ENCODE data around the gene AK8. TPM values are rescaled to one million over a fixed set of nuclear protein-coding genes. Genes with fewer than 3 reads are reported as not detected.
"Not testable (repeated sequence)": the region's sequence is repeated elsewhere in the genome, so short reads cannot be mapped to it uniquely, and the experiment has no call there.

Gene AK8
- total RNA-seq, 1 donor from 2014 or later = 1.5 TPM

DNA sequence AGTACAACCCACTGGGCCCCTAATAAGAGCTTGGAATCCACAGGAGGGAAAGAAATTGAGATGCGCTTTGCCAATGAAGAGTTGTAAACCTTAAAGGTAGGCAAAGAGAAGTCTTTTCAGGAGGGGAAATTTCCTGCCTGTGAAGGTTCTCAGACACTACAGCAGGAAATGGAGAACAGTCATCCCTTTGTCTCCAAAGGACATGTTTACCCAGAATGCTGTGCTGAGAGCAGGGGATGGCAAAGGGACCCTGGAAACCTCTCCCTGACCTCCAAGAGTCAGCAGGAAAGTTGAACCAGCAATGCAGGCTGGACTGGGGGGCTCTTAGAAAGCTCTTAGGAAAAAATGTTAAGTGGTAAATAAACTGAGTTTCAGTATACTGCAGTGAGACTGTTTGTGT lies 103.2 kb downstream of the AK8 start:
- peak; percentile 37 for DNase-seq (ENCODE audit: low spot score)

DNA sequence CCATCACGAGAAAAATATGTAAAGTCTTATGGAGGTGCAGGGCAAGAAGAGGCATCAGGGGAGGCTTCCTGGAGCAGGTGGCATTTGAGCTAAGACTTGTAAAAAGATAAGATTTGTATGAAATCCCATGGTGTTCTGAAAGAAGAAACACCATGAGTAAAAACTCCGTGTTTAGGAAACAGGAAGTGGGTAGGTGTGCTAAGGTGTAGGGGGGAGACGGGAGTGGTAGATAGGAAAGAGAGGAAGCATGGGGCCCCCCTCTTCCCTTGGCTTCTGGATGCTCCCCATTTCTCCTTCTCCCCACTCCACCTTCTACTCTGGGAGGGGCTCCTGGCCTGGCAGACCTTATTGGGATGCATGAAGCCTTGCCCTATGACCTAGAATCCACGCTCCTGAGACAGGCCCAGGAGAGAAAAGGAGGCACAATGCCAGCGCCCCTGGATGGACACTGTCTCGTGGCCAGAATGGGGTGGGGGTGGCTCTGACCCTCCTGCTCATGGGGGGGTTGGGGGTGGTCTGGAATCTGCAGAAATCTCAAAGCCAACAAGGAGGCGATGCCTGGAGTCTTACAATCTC lies 104.2 kb downstream of the AK8 start:
- DNase-seq (ENCODE audit: low spot score) = peak; percentile 9

DNA sequence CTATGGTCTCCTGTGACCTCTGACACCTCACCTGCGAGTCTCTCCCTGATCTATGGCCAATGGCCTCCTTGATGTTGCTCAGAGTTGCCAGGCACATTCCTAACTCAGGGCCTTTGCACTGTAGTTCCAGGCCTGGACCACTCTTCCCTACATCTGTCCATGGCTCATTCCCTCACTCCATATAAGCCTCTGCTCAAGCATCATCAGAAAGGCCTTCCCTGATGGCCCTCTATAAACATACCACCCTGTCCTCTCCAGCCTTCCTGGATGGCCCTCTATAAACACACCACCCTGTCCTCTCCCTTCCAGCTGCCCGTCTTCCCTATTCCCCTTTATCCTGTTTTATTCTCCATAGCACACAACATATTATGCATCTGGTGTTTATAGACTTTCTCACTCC lies 105.0 kb downstream of the AK8 start:
- peak; percentile 8 for DNase-seq (ENCODE audit: low spot score)

DNA sequence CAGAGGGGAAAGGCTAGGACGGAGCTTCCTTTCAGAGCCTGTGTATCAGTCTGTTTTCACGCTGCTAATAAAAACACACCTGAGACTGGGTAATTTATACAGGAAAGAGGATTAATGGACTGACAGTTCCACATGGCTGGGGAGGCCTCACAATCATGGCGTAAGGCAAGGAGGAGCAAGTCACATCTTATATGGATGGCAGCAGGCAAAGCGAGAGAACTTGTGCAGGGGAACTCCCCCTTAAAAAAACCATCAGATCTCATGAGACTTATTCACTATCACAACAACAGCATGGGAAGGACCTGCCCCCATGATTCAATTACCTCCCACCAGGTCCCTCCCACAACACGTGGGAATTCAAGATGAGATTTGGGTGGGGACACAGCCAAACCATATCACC lies 106.3 kb downstream of the AK8 start:
- not testable (repeated sequence) for DNase-seq (ENCODE audit: low spot score)

DNA sequence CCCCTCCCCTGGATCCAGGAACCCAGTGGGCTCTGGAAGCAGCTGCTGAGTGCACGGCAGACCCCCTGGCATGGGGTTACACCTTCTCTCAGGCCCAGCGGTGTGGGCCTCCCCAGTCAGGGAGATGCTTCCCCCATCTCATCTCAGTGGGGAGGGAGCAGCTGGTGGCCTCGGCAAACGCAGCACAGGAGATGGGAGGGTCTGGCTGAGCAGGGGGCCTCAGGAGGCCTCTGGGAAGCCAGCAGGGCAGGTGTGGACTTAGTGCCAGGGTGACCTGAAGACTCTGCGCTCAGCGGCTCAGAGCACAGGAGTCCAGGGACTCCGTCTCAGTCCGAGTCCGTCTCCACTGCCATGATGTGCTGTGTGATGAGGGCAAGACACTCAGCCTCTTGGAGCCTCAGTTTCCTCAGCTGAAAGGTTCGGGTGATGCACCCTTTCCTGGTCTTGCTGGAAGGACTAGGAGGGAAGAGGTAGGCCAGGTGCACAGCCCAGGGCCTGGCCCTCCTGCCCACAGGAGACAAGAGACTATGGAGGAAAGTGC lies 107.2 kb downstream of the AK8 start:
- peak; percentile 43 for DNase-seq (ENCODE audit: low spot score)

DNA sequence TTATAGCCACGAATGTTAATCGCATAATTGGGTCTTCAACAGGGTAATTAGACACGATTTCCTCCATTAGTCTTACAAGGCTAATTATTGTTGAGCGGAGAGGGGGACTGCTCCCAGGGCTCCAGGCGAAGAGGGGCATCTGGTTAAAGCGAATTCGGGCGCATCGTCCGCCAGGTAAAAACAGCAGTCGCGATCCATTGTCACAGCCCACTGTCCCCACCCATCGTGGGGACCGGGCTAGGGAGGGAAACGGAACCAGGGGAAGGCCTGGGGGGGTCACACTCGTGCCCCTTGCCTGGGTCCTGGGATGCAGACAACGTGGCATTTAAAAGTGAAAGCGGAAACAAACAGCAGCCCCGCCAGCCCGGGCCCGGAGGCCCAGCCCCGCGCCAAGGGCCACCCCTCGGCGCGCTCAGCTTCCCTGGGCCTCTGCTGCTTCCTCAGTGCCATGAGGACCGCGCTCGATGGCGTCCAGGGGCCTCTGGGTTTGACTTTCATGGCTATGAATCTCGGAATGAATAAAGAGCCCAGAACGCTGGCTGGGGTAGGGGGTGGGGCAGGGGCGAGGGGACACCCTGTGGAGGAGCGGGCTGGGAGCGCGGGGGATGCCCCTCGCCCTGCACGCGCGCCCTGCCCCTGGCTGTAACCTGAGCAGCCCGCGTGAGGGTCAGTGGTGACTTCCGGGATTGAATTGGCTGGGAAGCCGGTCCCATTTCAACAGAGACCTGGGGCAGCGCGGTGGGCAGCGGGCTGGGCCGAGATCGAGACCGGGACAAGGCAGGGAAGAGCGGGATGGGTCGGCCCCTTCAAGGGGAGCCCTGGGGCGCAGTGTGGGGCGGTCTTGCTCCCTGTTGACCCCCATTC lies 107.9 kb downstream of the AK8 start:
- DNase-seq (ENCODE audit: low spot score) = peak; percentile 92

DNA sequence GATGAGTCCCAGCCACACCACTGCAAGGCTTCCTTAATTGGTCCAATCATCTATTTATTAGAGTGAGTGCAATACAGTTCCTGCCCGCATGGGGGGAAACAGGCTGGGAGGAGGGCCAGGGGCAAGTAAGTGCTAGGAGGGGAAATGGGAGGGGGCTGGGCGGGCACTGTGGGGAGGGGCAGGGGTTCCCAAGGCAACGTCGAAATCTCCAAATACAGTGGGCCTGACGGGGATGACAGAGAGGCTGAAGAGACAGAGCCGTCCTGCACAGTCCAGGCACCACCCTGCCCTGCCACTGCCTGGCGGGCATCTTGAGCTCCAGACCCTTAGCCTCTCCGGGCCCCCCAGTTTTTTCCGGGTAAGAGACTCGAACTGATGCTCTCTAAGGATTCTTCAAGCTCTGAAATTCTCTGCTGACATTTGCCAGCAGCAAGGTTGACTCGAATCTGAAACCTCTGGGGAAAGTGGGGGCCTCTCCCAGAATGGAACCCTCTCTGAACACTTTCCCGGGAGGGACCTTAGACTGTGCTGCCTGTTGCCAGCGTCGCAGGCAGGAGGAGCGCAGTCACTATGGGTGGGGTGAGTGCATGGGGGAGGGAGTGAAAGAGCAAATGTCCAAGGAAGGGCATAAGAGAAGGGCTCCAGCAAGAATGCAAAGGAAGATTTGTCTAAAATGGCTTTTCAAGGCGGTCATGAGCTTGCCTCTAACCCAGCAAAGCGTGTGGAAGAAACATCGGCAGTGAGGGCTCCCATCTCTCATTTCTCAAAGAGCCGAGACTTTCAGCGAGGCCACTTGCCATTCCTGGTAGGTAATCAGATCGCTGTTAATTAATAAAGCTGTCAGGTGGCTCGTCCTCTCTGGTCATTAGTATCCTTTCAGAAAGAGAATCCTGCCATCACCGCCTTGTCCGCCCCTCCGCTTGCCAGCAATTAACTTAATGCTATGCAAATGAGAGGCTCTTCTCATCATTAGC lies 108.9 kb downstream of the AK8 start:
- peak; percentile 81 for DNase-seq (ENCODE audit: low spot score)

DNA sequence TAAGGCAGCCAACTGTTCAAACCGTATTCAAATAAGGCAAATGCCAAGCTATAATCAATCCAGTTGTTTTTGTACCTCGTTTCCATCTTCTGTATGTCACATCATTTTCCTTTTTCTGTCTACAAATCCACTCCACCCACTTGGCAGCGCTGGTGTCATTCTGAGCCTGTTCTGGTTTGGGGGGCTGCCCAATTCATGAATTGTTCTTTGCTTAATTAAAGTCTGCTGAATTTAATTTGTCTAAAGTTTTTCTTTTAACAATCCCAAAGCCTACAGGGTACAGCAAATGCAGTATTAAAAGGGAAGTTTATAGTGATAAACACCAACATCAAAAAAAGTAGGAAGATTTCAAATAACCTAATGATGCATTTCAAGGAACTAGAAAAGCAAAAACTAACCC lies 114.5 kb downstream of the AK8 start:
- peak; percentile 11 for DNase-seq (ENCODE audit: low spot score)

DNA sequence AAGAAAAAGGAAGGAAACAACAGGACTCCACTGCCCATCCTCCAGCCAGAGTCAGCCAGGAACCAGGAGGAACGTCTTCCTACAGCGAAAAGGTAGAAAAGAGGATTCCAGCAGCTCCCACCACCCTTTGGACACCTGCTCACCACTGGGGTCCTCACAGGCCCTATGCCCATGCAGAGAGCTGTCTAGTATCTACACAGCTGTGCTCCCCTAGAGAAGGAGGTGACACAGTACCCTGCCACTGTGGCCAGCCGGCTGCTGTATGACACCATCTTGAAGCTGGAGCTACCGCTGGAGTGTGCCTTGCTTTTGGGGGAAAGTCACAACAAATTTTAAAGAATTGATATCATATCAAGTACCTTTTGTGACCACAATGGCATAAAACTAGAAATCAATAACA lies 115.2 kb downstream of the AK8 start:
- DNase-seq (ENCODE audit: low spot score) = peak; percentile 59

DNA sequence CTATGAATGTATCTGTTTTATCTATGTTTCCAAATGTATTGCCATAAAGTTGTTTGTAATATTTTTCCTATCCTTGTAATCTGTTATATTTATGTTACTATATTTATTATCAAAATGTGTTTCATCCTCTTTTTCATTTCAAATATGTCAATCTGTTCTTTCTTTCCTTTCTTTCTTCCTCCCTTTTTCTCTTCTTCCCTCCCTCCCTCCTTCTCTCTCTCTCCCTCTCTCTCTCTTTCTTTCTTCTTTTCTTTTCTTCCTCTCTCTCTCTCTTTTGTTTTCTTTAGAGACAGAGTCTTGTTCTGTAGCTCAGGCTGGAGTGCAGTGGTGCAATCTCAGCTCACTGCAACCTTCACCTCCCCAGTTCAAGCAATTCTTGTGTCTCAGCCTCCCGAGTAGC lies 116.5 kb downstream of the AK8 start:
- DNase-seq (ENCODE audit: low spot score) = no peak

DNA sequence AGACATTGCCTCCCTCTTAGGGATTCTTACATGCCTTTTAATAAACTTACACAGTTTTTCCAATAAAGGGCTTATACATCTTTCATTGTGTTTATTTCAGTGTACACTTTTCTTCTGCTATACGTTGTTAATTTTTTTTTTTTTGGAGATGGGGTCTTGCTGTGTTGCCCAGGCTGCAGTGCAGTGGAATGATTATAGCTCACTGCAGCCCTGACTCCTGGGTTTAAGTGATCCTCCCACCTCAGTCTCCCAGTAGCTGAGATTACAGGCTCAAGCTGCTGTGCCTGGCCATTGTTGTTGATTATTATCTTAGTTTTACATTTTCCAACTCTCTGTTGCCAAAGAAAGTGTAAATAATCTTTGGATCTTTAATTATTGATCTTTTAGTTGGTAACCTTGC lies 118.0 kb downstream of the AK8 start:
- no peak for DNase-seq (ENCODE audit: low spot score)

DNA sequence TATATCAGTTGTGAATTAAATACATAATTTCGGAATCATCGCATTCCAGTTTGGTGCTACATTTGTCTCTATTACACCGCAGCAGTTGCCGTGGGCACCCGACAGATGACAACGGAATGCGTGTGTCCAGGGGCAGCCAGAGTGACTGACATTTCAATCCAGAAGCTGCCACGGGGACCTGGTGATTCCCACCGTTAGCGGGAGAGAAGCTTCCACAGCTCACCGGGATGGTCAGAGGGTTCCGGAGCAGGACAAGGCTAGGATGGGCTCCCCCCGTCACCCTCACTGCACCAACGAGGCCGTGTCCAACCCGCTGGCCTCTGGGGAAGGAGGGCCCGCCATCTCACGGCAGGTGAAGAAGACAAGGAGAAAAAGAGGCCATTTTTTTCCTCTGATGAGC lies 121.1 kb downstream of the AK8 start:
- peak; percentile 43 for DNase-seq (ENCODE audit: low spot score)

DNA sequence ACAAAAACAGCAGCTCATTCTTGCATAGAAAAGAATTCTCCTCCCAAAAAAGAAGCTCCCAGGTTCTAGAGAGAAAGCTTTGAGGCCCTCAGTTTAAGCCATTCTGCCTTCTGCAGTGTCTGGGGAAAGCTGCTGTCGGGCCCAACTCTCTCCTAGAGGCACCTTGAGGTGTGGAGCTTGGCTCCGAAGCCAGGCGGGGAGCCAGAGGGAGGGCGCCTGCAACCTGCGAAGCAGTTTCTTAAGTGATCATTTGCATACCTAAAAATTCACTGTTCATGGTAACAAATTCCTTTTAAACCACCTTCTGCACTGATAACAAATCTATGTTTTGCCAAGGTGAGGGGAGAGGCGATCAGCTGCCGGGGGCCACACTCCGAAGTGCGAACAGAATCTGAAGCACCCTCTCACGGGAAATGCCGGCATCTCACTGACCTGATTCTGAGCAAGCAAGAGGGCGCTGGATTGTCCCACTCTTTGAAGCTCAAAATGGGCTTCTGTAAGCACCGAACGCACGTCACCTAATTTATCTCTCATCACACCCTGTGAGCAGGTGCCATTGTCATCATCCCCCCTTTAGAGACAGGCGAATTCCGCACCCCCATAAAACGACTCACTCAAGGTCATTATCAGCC lies 121.8 kb downstream of the AK8 start:
- peak; percentile 24 for DNase-seq (ENCODE audit: low spot score)

DNA sequence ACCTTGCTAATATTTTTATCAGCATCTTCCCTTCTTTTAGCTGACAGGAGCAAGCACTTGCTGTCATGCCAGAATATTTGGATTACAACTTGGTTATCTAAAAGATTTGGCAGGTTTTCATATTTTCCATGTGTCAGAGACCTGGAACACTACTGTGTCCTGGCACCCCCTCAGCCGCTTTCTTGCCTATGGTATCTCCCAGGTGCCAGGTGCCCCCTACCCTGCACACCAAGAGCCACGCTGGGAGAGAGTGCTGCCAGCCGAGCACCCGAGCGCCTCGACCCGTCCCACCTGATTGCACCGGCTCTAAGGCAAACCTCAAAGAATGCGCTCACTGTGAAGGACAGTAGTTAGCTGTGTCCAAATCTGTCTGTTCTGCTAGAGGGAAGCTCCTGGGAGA lies 123.0 kb downstream of the AK8 start:
- DNase-seq (ENCODE audit: low spot score) = peak; percentile 57

DNA sequence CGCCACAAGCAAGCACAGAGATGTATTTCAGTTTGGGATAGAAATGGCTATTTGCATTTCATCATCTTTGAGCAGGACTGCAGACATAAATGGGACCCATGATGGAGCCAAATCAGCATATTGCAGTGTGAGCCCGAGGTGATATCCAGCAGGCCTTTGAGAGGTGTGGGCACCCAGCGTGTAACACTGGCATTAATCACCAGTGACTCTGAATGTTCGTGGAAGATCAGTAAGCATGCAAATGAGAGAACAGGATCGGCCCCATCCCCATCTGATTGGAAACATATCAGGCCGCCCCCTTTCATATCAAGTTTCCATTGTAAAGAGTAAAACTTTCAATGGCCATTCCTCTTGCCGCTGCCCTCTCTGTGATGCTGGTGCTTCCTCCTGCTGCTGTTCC lies 123.8 kb downstream of the AK8 start:
- DNase-seq (ENCODE audit: low spot score) = peak; percentile 26

DNA sequence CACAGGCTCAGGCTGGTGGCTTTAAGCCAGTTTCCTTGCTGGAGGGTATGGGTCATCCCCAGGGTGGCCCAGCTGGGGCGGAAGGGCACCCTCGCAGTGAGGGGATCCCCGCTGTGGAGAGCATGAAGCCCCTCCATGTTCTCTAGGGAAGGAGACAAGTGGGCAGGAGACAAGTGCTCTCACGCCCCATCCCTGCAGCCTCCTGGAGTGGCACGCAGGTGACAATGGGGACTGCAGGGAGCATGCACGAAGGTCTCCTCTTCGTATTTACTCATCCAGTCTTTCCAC lies 124.5 kb downstream of the AK8 start:
- DNase-seq (ENCODE audit: low spot score) = no peak

DNA sequence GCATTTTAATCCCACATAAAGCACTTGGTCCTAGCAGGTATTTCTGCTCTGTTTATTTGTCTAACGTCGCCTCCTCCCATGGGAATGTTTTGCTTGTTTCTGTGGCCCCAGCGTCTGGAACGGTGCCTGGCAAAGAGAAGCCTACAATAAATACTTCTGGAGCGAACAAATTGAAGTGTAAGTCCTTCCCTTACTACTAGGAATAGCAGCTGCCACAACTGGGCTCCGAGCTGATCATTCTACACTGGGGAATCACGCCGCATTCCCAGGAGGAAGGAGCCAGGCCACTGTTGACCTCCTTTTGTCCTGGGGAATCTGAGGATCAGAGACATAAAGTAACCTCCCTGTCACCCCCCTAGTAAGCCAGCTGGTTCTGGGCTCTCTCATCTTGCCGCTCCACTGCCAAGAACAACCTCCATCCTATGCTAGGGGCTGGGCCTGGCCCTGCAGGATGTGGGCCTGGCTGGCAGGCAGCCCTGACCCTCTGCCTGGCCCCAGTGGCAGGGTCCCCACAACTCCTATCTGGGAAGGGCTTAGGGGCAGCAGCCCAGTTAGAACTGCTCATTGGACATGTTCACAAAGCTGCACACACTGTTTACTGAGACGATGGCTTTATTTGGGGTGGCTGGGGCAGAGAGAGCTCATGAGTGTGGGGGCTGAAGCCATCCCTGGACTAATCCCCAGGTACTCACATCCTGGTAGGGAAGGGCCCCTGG lies 125.0 kb downstream of the AK8 start:
- DNase-seq (ENCODE audit: low spot score) = peak; percentile 75

DNA sequence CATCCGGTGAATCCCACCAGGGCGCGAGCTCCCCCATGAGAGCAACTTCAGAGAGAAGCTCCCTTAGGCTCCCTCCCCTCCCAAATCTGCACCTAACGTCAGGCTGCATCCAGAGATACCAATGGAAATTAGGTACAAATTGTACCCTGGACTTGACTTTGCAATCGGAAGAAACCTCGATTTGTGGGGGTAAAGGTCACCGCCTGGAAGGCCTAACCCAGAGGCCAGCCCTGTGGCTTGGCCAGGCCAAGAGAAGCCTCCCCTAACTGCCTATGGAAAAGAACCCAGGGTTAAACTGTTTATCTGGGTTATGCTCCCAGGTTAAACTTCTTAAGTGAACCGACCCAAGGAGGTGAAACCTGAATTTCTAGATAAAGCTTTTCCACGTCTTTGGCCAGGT lies 127.4 kb downstream of the AK8 start:
- DNase-seq (ENCODE audit: low spot score) = peak; percentile 37

DNA sequence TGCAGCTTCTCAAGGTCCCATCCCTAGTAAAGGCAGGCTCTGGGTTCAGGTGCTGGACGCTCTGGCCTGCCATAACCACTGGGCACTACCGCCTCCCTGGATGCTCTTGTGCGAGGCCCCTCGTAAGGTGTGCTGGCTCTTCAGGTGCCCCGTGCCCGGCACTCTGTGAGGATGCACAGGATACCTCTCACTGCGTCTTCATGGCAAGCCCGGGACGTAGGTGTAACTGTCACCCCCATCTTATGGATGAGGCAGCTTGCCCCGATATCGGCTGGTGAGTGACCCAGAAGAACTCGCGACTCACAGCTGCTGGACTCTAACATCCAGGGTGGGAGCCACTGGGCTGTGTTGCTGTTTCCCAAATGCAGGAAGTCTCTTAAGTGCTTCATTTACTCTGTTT lies 128.8 kb downstream of the AK8 start:
- DNase-seq (ENCODE audit: low spot score) = peak; percentile 73

DNA sequence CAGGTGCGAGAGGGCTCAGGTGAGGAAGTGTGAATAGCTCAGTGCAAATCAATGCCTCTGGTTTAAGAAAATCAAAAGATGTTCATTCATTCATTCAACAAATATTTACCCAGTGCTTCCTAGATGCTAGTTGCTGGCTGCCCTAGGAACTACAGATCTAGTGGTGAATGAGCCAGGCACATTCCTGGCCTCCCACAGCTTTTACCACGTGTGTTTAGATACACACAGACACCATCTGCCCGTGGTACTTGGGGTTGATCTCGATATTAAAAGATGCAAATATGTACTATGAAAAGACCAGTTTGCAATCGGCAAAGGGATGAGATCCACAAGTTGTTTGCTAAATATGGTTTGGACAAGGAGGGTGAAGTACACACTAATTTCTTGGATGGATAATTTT lies 129.6 kb downstream of the AK8 start:
- peak; percentile 72 for DNase-seq (ENCODE audit: low spot score)

Data from mesenteric fat pad (tissue), 1 donor.